Measurements from ENCODE around the gene SLC7A4.
A peak's percentile ranks its signal among the peaks of the same experiment; 100 is the strongest.
"Not testable (repeated sequence)": the region's sequence is repeated elsewhere in the genome, so short reads cannot be mapped to it uniquely, and the experiment has no call there.

SLC7A4 gene

DNA sequence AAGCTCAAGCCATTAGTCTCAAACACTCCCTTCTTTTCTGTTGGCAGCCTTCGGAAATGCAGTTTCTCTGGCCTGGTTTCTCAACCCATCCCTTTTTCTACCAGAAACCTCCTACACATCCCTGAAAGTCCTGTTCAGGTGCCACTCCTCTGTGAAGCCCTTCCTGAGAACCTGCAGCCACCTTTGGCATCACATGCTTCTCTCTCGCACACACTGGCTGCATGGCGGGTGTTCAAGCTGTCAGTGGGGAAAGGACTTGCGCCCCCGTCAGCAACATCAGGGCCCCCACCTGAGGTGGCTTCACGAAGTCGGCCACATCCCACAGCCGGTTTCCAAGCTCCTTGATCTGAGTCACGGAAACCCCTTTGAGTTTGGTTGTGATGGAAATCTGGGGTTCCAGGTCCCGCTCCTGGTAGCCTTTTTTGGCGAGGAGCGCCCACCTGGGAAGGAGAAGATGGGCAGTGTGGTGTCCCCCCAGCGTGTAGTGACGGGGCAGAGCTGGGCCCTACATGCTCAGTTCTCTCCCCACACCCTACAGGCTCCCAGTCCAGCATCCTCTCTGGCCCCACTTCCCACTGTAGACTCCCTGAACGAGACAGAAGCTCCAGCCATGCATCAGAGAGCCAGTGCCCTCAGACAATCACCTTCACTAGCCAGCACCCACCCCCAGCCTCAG is 11.6 kb upstream of the SLC7A4 start:
- H3K4me3 ChIP-seq (ENCODE audit: low read depth, low read length), result no peak overlapping the region

DNA sequence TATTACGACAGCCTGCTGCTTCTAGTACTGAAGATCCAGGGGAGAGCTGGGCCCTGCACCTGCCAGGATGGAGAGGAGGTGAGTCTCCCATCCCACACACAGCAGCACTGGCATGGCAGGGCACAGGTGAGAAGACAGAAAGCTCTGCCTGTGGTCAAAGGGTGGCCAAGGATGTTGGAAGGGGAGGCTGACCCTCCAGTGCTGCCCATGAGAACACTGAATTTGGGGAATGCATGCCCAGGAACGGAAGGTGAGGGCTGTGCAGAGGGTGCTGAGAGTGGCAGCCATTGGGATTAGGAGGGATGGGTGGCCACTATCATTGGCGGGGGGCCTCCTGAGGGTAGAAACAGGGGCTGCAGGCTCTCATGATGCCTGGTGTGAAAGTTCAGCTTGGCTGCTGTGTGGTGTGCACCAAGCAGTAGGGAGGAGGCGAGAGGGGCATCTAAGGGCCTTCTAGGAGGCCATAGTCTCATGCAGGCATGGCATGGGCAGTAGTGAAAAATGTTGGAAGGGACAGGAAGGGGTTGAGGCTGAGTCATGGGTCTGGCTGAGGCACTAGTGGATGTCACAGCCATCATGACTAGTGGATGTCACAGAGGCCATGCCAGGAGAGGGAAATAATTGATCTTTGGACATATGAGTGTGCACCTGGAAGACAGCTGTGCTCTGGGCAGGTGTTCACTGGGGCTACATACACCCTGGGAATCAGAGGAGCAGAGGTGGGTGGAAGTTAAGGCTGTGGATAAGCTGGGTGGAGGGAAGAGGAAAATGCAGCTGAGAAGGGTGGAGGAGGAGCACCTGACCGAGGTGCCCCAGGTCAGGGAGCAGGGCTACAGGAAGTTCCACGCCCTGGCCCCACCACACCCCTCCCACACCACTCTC is 10.9 kb upstream of the SLC7A4 start:
- no peak overlapping the region for H3K4me3 ChIP-seq (ENCODE audit: low read depth, low read length)

DNA sequence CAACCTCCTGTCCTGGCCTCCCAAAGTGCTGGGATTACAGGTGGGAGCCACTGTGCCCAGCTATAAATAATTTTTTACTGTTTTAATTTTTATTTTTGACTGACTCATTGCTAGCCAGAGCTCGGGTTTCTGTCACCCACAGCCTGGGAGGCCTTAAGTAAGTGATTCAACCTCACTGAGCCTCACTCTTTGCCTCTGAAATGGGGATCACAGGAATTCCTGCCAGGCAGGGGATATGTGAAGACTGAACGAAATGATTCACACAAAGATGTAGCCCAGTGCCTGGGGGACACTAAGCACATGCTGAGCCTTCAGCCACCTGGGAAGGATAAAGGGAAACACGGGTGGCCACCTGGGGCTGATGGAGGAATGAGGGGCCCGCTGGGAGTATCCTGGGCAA is 9.6 kb upstream of the SLC7A4 start:
- no peak overlapping the region for H3K4me3 ChIP-seq (ENCODE audit: low read depth, low read length)

DNA sequence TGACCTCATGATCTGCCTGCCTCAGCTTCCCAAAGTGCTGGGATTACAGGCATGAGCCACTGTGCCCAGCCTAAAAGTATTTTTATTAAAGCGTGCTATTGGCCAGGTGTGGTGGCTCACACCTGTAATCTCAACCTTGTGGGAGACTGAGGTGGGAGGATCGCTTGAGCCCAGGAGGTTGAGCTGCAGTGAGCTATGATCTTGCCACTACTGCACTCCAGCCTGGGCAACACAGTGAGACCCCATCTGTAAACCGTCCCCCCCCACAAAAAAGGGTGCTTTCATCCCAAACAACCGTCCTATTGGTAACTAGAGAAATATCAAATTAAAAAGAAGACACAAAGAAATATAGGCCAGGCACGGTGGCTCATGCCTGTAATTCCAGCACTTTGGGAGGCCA is 6.8 kb upstream of the SLC7A4 start:
- not testable (repeated sequence) for H3K4me3 ChIP-seq (ENCODE audit: low read depth, low read length)

DNA sequence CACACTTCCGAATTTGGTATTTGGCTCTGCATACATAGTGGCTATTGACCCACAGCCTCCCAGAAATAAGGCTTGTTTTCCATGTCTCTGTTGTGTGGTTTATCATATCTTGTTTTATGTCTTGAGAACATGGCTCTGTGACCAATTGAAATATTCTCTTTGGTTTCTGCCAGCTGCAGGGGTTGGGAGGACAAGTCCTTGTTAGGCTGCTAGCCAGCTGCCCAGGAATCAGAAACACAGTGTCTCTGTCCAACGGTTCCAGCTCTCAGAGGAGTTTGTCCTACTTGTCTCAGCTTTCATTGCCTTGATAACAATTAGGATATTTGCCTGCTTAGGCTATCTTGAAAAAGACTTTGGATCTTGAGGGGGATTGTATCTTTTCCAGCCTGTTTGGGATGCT is 6.0 kb upstream of the SLC7A4 start:
- no peak overlapping the region for H3K4me3 ChIP-seq (ENCODE audit: low read depth, low read length)

DNA sequence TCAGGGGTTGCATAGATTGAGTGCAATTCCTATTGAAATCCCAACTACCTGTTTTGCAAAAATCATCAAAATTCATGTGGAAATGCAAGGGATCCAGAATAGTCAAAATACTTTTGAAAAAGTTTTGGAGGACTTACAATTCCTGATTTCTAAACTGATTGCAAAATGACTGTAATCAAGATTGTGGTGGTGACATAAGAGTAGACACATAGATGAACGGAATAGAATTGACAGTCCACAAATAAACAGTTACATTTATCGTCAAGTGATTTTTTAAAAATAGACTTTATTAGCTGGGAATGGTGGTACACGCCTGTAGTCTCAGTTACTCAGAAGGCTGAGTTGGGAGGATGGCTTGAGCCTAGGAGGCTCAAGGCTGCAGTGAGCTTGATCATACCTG is 2.6 kb upstream of the SLC7A4 start:
- H3K4me3 ChIP-seq (ENCODE audit: low read depth, low read length), result no peak overlapping the region

DNA sequence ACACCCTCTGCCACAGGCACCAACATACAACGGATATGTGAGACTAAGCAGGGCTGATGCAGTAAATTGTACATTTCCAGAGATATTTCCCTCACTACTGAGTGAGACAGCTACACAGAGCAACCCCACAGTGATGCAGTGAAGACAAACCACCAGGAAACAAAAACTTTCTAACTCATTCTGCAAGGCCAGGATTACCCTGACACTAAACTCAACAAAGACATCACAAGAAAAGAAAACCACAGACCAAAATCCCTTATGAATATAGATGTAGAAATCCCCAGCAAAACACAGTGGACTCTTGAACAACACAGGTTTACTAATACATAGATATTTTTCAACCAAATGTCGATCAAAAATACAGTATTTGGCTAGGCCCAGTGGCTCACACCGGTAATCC is 1.5 kb upstream of the SLC7A4 start:
- H3K4me3 ChIP-seq (ENCODE audit: low read depth, low read length), result no peak overlapping the region

DNA sequence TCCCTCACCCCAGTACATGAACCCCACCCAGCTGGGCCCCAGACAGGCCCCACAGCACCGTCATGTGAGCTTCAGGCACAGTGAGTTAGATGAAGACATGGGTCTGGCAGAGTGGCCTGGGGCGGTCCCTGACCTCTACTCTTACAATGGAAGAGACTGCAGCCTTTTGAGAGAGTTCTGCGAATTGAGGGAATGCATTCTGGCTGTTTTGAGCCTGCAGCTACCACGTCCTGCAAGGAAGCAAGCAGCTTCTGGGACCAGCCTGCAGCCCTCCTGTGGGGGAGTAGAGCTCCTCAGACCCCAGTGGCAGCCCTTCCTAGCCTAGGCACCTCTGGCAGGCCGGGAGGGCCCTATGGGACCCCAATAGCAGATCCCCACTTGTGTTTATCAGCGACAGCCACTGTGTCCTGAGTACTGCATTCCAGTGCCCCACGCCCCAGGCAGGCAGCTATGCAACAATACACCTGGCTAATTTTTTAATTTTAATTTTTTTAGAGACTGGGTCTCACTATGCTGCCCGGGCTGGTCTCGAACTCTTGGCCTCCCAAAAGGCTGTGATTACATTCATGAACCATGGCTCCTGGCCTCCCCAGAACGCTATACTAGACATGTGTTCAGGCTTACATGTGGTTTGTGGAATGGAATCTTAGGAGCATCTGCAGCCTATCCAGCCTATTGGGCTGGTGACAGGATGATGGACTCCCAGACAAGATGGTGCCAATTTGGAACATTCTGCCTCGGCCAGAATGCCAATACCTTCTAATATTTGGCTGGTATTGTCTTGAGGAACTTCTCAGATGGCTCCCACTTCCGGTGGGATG is 717 bp upstream of the SLC7A4 start:
- H3K4me3 ChIP-seq (ENCODE audit: low read depth, low read length), result peak overlapping the region; percentile 38

DNA sequence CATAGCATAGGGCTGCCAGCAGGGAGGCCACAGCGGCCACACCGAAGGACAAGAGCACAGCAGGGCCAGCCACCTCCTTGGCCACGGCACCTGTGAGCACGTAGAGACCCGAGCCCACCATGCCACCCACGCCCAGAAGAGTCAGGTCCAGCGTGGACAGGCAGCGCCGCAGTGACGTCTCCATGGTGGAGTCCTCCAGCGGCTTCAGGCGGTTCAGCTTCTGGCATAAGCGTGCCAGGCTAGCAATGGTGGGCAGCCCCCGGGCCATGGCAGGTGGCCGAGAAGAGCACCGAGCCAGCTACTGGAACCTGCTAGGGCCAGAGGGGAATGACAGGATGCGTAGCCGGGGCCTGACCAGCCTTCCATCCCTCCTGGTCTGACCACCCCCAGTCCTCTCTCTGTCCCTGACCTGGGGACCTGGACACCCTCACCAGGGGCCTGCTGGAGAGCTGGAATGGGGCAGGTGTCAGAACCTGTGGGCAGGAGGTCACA is 770 bp downstream of the SLC7A4 start:
- H3K4me3 ChIP-seq (ENCODE audit: low read depth, low read length), result no peak overlapping the region

DNA sequence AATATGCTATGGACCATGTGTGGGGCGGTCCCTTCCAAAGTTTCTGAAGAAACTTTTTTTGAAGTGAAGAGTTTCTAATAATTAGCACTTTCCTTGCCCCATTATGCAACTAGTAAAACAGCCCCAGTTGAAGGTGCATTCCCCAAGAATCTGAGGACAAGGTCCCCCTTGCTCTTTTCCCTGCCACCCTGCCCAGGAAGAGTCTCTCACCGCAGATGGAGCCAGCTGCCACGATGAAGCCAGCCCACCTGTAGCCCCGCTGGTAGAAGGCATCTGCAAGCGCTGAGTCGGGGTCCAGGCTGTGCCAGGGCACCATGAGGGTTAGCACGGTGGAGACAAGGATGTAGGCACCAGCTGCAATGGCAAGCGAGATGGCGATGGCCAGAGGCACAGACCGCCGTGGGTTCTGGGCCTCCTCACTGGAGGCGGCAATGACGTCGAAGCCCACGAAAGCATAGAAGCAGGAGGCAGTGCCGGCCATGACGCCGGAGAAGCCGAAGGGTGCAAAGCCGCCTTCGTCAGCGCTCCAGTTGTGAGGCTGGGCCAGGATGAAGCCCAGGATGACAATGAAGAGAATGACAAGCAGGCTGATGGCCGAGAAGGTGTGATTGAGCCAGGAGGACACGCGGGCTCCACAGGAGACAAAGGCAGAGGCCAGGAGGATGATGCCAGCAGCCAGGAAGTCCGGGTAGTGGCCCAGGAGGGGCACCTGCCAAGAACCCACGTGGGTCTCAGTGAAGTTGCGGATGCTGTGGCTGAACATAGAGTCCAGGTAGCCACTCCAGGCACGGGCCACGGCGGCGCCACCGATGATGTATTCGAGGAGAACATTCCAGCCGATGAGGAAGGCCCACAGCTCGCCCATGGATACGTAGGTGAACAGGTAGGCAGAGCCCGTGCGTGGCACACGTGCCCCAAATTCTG is 1.5 kb downstream of the SLC7A4 start:
- no peak overlapping the region for H3K4me3 ChIP-seq (ENCODE audit: low read depth, low read length)

DNA sequence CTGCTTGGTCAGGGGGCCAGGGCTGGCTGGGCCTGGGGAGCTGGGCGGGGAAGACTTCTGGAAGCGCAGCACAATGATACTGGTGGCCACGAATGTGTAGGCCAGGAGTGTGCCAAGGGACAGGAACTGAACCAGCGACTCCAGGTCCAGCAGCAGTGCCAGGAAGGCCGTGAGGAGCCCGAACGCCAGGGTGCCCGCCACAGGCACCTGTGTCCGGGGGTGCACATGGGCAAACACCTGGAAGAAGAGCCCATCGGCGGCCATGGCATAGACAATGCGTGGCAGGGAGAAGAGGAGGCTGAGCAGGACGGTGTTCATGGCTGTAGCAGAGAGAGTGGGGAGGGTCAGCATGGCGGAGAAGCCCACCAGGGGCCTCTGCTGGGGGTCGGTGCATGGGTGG is 2.3 kb downstream of the SLC7A4 start:
- no peak overlapping the region for H3K4me3 ChIP-seq (ENCODE audit: low read depth, low read length)

DNA sequence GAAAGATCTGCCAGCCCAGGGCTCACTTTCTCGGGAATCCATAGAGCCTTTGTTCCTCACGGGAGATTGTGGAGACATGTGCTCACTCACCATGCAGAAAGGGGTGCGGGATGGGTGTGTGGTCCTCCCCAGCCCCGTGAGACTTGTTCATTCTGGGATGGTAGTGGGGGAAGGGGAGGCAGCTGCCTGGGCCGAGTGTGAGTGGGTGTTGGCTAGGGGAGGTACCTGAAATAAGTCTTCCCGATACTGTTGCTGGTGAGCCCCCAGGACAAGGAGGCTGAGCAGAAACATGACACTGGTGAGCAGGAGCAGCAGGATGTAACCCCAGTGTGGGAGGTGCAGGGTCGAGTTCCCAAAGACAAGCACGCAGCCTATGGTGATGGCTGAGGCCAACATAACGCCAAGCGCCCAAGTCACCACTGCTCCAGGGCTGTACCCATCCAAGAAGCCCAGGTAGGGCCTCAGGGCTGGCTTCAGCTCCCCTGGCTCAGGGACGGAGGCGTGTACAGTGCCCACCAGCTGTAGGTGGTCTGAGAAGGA is 2.8 kb downstream of the SLC7A4 start:
- H3K4me3 ChIP-seq (ENCODE audit: low read depth, low read length), result no peak overlapping the region

DNA sequence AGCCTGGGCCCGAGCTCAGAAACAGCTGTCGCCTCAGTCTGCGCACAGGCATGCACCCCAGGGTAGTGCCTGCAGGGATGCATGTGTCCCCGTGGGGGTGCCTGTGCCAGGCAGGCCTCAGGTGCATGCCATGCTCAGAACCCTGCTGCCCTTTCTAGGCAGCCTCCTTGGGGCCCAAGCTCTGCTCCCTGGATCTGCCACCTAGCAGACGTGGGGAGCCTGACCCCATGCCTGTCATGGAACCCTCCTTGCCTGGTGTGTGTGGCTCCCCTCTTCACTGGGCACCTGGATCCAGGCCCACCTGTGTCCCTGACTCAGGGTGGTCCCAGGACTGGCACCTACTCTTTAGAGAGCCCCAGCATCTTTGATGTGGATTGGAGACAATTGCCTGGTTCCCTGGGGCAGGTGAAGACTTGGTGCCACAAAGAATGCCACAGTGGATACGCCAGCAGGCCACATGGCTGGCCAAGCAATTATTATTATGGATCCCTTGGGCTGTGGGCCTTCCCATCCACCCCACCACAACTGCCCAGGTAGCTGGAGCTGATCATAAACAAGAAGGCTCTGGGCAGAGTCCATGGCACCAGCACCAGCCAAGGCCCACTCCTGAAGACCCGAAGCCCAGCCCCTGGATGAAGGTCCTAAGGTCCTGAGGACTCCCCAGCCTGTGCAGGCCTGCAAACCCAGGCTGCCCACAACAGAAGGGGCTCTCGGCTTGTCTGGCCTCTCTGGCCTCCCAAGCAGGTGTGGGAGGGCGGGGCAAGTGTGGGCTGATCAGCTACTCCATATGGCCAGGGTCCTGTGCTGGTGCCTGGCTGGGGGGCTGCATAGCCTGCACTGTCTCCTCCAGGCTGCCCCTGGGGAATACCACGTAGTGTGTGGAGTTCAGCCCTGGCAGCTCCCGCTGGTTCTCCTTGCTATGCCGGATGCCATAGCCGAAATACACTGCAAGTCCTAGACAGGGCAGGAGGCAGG is 3.8 kb downstream of the SLC7A4 start:
- H3K4me3 ChIP-seq (ENCODE audit: low read depth, low read length), result no peak overlapping the region

DNA sequence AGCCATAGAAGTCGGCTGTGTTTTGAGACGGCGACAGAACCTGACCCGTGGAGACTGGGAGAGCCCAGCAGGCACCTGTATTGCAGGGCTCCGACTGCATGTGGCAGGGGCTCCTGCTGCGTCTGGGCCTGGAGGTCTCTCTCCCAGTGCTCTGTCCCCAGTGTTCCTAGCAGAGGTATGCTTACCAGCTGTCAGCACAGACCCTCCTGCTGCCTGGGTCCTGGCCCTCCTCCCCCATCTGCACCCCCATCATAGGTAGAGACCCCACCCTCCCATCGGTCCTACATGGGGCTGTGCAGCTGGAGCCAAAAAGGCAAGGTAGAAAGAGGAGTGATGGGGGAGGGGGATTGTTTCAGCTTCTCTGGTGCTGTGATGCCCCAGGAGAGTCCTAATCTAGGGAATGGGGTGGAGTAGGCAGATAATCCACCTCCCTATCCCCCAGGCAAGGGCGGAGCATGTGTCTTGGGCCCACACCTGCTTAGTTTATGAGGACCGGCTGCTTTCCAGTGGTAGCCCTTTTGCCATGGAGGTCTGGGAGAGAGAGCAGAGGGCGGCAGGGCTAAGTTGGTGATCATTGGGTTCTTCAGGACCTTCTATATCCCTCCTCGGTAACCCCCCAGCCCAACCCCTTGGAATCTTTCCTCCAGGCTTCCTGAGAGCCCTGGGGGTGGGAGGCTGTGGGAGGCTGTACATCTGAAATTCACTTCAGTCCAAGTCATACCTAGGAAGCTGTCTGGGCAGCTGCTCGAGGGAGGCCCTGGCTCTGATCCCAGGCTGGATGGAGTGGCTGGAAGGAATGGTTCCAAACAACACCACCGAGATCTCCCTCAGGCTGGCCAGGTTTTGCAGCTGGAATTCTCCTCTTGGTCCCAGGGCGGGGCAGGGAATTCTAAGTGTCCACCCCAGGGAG is 5.3 kb downstream of the SLC7A4 start:
- H3K4me3 ChIP-seq (ENCODE audit: low read depth, low read length), result no peak overlapping the region

DNA sequence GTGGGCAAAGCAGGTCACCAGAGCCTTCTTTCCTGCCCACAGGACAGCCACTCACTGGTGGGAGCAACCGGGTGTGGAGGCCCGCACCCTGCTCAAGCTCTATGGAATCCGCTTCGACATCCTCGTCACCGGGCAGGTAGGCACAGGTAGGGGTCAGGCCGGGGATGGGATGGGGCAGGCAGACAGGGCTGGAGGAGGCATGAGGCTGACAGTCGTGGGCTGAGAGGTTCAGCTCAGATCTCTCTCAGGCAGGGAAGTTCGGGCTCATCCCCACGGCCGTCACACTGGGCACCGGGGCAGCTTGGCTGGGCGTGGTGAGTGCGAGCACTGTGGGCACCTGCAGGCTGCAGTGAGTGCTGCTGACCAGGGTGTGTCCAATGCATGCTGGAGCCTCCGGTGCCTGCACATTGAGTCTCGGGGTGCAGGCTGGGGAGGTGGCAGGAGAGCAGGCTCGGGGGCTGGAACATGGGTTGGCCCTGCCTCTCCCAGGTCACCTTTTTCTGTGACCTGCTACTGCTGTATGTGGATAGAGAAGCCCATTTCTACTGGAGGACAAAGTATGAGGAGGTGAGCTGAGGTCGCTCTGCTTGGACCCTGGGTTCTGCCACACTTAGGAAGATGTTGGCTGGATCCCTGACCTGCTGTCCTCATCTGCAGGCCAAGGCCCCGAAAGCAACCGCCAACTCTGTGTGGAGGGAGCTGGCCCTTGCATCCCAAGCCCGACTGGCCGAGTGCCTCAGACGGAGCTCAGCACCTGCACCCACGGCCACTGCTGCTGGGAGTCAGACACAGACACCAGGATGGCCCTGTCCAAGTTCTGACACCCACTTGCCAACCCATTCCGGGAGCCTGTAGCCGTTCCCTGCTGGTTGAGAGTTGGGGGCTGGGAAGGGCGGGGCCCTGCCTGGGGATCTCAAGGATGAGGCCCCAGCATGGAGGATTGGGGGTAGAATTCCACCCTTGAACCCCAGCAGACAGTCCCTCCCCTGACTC is 6.3 kb downstream of the SLC7A4 start:
- H3K4me3 ChIP-seq (ENCODE audit: low read depth, low read length), result no peak overlapping the region

DNA sequence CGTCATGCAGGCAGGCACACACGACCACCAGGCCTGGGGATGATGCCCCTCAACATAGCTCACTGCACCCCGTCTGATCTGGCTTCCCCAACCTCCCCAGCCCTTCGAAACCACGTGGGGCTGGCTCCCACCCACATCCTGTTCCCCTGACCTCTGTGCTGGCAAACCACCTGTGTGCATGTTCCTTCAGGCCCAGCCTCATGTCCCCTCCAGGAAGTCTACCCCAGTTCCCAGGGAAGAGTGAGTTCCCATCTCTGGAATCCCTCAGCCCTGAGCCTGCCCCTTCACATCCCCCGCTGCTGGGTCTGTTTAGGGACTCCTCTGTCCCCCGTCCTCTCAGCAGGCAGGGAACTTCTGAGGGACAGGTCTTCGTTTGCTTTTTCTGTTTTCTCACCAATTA is 7.1 kb downstream of the SLC7A4 start:
- H3K4me3 ChIP-seq (ENCODE audit: low read depth, low read length), result no peak overlapping the region

All from iPS-11a (cell line).